Stimulated activated CD4-positive, alpha-beta T cell treated with anti-CD3 and anti-CD28 coated beads, Interleukin-15, amount 100 ng/mL, for 48 hours (primary cell): Measurements from ENCODE around the gene B3GAT3.
"Not testable (repeated sequence)": the region's sequence is repeated elsewhere in the genome, so short reads cannot be mapped to it uniquely, and the experiment has no call there.

Experiments
- DNase-seq, 2 donors: peaks; one replicate each; pipeline ENCODE4 v3.0.0-alpha.2; 2020; ENCODE audit warnings: low read depth in 2 of 2

B3GAT3 gene

GRCh38 chr11:62604460-62605120, 17.2 kb downstream of the B3GAT3 start:
- no peak for DNase-seq

- DNase-seq: no peak
Observed at GRCh38 chr11:62603776-62604299, 17.9 kb downstream of the B3GAT3 start.

GRCh38 chr11:62603072-62603408, 18.7 kb downstream of the B3GAT3 start:
- no peak for DNase-seq

GRCh38 chr11:62602141-62603071, 19.4 kb downstream of the B3GAT3 start:
- no peak for DNase-seq

- DNase-seq: peak; percentile 99 to 100
Observed at GRCh38 chr11:62601372-62602140, 20.2 kb downstream of the B3GAT3 start, which contains the start of gene MTA2. Gene MTA2, minus strand, starts transcription at chr11:62601865. Its CDS starts 415 bp downstream, at chr11:62601450.

GRCh38 chr11:62601122-62601371, 20.7 kb downstream of the B3GAT3 start:
- no peak for DNase-seq

GRCh38 chr11:62600367-62601121, 21.2 kb downstream of the B3GAT3 start:
- DNase-seq: no peak

- DNase-seq: no peak
Observed at GRCh38 chr11:62599901-62600300, 21.9 kb downstream of the B3GAT3 start.

GRCh38 chr11:62599069-62599696, 22.6 kb downstream of the B3GAT3 start:
- peak; percentile 96 to 97 for DNase-seq

GRCh38 chr11:62595124-62595523, 26.7 kb downstream of the B3GAT3 start:
- DNase-seq: no peak

GRCh38 chr11:62593434-62594044, 28.2 kb downstream of the B3GAT3 start:
- peak; percentile 62 to 74 for DNase-seq

GRCh38 chr11:62592989-62593421, 28.8 kb downstream of the B3GAT3 start:
- DNase-seq: no peak

GRCh38 chr11:62592146-62592815, 29.5 kb downstream of the B3GAT3 start:
- DNase-seq: no peak

GRCh38 chr11:62591448-62592145, 30.2 kb downstream of the B3GAT3 start, which contains the start of gene TUT1:
Gene TUT1, minus strand, starts transcription at chr11:62591523. Its CDS starts 38 bp downstream, at chr11:62591485.
- DNase-seq: peak; percentile 94 to 95

GRCh38 chr11:62588966-62589637, 32.7 kb downstream of the B3GAT3 start:
- DNase-seq: no peak

- DNase-seq: not testable (repeated sequence)
Observed at GRCh38 chr11:62585356-62585755, 36.4 kb downstream of the B3GAT3 start.

GRCh38 chr11:62581735-62582134, 40.1 kb downstream of the B3GAT3 start:
- not testable (repeated sequence) for DNase-seq

- DNase-seq: no peak
Observed at GRCh38 chr11:62580959-62581715, 40.6 kb downstream of the B3GAT3 start.
